Hematopoietic multipotent progenitor cell (in vitro differentiated cells): ENCODE results near the gene LAMC2. TPM values are rescaled to one million over a fixed set of nuclear protein-coding genes. Genes with fewer than 3 reads are reported as not detected.
"Not testable (repeated sequence)": the region's sequence is repeated elsewhere in the genome, so short reads cannot be mapped to it uniquely, and the experiment has no call there.

Experiments used
- DNase-seq, 3 donors: peaks; one replicate each; pipeline ENCODE4 v3.0.0-alpha.2; 2011 to 2015; ENCODE audit warnings: low read depth in 2 of 3, low spot score in 2 of 3
- total RNA-seq: library from RNA; depleted of rRNA; stranded (reverse); fragments of >200 nt; gene quantifications from one replicate; pipeline ENCODE4 v1.2.3, GENCODE V29; 2012

LAMC2 gene
- total RNA-seq, 1 donor = under 0.01 TPM

DNA sequence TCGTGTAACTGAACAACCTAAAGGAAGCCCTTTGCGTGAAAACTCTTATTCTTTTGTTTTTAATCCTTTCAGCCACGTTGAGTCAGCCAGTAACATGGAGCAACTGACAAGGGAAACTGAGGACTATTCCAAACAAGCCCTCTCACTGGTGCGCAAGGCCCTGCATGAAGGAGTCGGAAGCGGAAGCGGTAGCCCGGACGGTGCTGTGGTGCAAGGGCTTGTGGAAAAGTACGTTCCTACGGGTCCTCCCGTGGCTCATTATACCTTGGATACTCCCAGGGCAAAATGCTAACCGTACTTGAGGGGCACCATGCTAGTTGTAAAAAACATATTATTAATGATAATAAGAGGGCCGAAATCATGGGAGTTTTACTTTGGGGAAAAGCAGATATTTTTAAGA is 49.4 kb downstream of the LAMC2 start:
- DNase-seq = no peak

DNA sequence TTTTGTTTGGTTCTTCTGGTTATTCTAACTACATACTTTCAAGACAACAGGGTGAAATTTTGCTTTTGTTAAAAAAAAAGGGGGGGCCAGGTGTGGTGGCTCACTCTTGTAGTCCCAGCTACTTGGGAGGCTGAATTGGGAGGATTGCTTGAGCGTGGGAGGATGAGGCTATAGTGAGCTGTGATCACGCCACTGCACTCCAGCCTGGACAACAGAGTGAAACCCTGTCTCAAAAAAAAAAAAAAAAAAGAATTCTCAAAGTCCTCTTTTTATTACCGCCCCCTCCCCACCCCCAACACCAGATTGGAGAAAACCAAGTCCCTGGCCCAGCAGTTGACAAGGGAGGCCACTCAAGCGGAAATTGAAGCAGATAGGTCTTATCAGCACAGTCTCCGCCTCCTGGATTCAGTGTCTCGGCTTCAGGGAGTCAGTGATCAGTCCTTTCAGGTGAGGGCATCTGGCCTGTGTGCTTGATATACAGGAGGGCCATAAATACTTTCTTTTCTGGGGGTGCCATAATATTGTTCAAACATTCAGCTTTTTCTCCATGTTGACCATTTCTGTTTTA is 50.2 kb downstream of the LAMC2 start:
- no peak for DNase-seq

DNA sequence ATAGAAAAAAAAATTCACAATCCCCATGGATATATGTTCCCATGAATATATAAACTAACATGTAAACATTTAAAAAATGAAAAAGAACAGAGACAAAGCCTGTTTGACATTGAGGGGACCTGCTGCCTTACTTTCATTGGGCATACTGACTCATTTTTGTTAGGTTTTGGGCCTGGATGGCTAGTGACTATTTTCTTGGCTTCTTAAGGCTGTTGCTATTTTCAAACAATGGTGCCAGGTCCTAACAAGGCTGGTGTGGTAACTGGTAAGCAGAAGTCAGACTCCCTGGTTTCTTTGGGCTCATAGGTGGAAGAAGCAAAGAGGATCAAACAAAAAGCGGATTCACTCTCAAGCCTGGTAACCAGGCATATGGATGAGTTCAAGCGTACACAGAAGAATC is 51.0 kb downstream of the LAMC2 start:
- DNase-seq = no peak

DNA sequence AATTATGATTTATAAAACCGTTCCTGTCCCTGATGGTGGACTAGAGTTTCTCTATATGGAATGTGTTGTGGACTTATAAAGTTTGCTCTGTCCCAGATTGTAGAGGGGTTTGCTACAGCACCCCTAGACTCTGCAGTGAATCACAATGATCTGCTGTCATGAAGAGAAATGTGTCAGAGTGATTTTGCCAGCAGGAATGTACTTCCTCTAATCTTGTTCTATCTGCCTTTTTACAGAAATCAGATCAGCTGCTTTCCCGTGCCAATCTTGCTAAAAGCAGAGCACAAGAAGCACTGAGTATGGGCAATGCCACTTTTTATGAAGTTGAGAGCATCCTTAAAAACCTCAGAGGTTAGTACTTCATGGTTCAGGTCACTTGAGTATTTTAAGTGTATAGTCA is 52.0 kb downstream of the LAMC2 start:
- no peak for DNase-seq

DNA sequence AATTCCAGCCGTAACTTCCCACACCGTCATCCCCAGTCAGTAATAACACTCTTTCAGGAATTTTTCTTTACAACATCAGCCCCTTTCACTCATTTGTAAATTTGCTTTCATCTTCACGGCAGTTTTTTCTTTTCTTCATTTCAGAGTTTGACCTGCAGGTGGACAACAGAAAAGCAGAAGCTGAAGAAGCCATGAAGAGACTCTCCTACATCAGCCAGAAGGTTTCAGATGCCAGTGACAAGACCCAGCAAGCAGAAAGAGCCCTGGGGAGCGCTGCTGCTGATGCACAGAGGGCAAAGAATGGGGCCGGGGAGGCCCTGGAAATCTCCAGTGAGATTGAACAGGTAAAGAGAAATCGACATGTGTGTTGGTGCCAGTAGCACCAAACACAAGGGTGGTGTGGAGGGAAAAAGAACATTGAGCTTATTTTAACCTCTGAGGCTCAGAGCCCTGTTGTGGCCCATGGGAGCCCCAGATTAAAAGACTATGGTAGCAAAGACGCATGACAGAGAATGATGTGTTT is 53.2 kb downstream of the LAMC2 start:
- DNase-seq = no peak

DNA sequence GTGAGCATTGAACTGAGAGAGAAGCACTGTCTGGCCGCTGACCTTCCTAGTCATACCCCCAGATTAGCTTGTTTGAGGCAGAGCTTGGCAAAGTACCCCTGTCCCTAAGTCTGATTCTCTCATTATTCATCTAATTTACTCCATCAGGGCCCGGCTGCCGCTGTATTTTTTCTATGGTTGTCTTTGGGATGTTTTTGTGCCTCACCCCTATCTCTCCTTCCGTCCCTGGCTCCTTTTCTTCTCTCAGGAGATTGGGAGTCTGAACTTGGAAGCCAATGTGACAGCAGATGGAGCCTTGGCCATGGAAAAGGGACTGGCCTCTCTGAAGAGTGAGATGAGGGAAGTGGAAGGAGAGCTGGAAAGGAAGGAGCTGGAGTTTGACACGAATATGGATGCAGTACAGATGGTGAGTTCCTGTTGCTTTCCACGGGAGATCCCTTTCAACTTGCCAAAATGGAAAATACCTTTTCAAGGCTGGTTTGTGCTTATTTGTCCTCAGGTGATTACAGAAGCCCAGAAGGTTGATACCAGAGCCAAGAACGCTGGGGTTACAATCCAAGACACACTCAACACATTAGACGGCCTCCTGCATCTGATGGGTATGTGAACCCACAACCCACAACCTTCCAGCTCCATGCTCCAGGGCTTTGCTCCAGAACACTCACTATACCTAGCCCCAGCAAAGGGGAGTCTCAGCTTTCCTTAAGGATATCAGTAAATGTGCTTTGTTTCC is 53.9 kb downstream of the LAMC2 start:
- no peak for DNase-seq

DNA sequence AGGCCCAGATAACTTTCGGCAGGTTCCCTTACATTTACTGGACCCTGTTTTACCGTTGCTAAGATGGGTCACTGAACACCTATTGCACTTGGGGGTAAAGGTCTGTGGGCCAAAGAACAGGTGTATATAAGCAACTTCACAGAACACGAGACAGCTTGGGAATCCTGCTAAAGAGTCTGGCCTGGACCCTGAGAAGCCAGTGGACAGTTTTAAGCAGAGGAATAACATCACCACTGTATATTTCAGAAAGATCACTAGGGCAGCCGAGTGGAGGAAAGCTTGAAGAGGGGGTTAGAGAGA is 54.4 kb downstream of the LAMC2 start:
- no peak for DNase-seq

DNA sequence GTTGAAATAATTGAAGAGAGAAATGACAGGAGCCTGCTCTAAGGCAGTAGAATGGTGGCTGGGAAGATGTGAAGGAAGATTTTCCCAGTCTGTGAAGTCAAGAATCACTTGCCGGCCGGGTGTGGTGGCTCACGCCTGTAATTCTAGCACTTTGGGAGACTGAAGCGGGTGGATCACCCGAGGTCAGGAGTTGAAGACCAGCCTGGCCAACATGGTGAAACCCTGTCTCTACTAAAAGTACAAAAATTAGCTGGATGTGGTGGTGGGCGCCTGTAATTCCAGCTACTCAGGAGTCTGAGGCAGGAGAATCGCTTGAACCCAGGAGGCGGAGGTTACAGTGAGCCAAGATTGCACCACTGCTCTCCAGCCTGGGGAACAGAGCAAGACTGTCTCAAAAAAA is 54.8 kb downstream of the LAMC2 start:
- DNase-seq = not testable (repeated sequence)

DNA sequence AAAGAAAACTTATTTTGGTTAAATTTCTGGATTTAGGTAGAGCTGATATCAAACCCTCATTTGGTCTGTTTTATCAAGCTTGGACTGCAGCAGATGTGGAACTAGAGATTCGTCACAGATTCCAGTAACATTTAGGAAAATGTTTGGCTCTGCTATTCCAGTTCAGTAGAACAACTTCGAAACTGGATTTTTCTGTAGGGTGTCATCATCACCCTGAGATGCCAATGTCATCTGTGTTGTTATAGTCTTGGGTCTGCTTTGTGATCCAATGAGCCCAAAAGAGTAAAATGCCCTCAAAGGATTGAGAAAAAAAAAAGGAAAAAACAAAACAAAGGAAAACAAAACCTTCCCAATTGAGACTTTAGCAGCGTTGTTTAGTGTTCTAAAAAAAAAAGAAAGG is 55.4 kb downstream of the LAMC2 start:
- no peak for DNase-seq

DNA sequence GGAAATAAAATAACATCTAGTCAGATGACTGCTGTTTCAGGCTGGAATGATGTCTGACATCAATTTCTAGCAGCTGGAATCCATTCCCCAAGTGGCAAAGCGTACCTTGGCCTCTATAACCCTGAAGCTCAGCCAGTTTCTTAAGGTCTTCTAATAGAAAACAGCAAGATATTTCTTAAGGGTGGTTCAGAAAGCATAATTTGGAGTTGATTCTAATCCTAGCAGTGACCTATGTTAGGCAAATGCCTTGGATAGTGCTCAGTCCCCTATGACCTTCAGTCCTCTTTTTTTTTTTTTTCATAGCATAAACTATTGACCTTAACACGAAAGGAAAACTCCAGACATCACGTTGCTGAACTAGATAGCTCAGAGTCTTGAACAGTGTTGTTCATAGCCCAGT is 56.5 kb downstream of the LAMC2 start:
- no peak for DNase-seq

DNA sequence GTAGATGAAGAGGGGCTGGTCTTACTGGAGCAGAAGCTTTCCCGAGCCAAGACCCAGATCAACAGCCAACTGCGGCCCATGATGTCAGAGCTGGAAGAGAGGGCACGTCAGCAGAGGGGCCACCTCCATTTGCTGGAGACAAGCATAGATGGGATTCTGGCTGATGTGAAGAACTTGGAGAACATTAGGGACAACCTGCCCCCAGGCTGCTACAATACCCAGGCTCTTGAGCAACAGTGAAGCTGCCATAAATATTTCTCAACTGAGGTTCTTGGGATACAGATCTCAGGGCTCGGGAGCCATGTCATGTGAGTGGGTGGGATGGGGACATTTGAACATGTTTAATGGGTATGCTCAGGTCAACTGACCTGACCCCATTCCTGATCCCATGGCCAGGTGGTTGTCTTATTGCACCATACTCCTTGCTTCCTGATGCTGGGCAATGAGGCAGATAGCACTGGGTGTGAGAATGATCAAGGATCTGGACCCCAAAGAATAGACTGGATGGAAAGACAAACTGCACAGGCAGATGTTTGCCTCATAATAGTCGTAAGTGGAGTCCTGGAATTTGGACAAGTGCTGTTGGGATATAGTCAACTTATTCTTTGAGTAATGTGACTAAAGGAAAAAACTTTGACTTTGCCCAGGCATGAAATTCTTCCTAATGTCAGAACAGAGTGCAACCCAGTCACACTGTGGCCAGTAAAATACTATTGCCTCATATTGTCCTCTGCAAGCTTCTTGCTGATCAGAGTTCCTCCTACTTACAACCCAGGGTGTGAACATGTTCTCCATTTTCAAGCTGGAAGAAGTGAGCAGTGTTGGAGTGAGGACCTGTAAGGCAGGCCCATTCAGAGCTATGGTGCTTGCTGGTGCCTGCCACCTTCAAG is 57.3 kb downstream of the LAMC2 start:
- no peak for DNase-seq

DNA sequence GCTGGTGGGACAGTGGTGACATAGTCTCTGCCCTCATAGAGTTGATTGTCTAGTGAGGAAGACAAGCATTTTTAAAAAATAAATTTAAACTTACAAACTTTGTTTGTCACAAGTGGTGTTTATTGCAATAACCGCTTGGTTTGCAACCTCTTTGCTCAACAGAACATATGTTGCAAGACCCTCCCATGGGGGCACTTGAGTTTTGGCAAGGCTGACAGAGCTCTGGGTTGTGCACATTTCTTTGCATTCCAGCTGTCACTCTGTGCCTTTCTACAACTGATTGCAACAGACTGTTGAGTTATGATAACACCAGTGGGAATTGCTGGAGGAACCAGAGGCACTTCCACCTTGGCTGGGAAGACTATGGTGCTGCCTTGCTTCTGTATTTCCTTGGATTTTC is 58.4 kb downstream of the LAMC2 start:
- DNase-seq = no peak

DNA sequence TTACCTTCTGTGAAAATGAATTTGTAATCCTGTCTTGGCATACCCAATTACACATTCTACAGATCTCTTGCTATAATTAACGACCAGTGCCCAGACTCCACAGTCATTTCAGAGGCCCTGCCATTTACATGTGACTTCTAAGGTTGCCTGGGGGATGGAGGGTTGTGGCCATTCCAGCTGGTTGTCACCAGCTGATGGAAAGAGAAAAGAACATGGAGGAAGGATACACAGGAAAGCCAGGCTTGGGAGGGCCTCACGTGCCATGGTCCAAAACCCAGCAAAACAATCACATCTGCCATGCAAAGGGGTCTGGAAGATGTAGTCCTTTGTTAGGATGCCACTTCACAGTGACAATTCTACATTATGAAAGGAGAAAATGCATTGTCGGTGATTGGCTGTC is 59.3 kb downstream of the LAMC2 start:
- DNase-seq = no peak

DNA sequence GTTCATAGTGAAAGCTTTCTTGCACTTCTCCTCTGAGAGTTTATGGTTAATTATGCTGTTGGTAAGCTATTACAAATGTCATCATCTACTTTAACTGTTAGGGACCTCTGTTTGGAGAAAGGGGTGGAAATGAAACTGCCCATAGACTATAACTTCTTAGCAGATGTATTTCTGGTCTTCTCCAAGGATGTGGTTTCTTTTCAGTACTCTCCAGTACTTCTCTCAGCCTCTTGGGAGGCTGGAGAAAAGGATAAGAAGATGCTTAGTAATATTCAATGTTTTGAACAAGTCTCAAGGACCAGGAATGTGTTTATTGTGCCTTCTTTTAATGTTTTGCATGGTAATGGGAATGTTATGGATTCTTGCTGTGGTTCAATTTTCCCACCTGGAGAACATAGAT is 60.4 kb downstream of the LAMC2 start:
- DNase-seq = no peak

DNA sequence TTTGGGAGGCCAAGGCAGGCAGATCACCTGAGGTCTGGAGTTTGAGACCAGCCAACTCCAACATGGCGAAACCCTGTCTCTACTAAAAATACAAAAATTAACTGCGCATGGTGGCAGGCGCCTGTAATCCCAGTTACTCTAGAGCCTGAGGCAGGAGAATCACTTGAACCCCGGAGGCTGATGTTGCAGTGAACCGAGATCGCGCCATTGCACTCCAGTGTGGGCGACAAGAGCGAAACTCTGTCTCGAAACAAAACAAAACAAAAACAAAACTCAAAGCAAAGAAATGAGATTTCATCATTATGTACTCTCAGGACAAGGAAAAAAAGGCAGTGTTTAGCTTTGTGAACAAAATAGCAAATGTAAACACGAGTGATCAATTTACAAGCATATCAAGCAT is 61.0 kb downstream of the LAMC2 start:
- no peak for DNase-seq

DNA sequence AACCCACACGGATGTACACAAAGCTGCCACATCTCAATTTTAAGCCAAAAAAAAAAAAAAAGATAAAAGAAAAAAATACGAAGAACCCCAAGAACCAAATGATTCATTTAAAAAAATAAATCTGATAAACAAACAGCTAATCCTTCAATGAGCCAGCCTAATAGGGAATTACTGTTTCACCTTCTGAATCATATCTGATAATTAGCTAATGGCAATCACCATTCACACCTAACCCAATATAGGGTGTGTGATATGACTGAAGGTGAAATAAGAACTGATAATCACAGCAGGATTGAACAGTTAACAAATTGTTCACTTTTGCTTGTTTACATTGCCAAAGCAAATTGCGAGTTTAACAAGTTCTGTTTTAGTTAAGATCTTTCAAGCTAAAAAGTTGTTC is 61.4 kb downstream of the LAMC2 start:
- DNase-seq = no peak

DNA sequence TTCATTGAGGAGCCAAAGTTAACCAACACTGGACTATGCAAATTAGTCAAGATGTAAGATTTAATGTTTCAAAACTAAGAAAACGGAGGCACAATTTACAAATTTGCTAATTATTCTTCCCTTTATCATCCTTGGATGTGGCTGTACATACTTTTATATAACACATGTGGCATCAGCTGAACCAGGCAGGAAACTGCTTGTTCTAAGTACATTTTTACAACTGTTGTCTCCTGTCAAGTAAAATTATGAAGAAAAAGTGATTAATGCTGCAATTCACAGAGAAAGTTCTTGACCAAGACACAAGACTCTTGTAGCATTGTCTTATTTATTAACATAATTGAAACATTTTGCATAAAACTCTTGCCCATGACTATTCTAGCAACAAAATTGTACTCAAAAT is 61.9 kb downstream of the LAMC2 start:
- no peak for DNase-seq

DNA sequence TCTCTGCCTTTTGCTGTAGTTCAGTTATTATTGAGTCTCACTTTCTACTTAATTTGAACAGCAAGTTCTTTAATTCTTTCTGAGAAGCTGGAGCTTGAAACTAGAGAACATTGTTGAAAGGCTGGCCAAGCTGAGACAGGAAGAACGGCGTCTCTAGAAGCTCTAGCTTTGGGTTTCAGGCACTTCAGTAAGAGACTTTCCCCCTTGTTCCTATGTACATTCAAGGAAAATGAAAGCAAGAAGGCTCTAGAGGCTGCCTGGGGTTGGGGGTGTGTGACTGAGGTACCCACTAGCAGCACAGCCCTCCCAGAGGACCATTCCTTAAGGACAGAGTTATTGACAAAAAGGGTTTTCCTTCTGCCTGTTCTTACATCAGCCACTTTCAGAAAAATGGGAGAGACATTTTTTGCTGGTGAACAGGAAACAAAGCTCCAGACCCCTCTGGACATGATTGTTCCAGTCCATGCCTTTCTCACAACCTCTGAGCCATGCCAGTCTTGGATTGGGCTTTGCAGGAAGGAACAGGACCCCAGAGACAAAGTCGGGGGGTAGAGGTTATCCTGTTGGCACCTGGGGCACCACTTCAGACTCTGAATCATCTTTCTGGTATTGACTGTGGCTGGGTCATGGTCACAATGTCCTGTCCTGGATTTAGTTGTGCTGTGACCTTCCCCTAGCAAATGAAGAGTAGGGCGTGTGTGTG is 63.1 kb downstream of the LAMC2 start:
- no peak for DNase-seq

DNA sequence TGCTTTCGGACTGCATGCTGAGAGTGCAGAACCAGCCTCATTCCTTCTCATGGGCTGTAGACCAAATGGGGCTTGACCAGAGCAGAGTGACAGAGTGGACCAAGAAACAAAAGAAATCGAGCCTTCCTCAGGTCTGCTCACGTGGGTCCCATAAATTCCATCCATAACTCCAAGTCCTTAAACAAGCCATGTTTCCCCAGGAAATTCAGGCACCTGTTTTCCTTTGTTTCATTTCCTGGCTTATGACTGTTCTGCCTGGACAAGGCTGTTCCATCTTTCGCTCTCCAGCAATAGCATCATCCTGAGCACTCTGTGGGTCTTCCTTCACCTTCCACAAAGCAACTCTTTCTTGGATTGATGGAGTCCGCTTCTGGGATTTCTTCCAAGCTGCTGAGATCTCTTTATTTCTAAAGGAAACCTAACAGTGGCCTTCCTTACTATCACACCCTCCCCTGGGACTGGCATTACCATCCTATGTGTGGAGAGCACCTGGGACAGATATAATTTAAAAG is 63.9 kb downstream of the LAMC2 start:
- no peak for DNase-seq

DNA sequence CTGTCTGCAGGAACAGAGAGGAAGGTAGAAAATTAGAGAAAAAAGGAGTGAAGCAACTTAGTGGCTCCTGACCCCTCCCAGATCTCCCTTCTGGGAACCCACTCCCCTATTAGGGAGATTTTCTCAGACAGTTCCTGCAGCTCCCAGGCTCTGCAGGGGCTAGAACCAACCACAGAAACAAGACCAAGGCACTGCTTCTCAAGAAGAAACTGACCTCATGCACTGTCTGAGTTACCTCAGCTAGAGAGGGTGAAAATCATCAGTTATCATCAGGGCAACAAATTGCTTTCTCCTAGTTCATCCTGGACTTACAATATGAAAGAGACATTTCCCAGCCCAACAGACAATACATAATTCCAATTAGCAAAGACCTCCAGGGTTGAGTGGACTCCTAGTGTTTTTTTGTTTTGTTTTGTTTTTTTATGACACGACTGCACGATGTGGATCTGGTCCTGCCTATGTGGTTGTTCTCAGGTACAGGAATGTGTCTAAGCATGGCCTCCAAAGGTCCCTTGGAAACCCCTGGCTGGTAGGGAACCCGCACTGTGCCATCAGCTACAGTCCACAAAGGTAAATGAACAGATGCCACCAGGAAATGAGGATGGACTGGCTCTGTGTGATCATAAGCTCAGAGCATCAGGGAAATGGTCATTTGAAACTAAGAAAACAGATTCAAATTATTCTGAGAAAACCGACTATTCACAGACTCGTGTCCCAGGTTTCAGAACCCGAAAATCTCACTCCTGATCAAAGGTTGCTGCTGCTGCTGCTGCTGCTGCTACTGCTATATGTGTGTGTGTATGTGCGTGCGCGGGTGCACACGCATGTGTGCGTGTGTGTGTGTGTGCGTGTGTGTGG is 65.3 kb downstream of the LAMC2 start:
- no peak for DNase-seq
